ENCODE measurements around the gene GALK1. TPM values are rescaled to one million over a fixed set of nuclear protein-coding genes. Genes with fewer than 3 reads are reported as not detected.

Gene GALK1
- total and polyA plus RNA-seq, 2 of the 13 experiments (the other 11 are each of a cell fraction or from before 2014, with no cell fraction given): 59.9 to 93.6 TPM

DNA sequence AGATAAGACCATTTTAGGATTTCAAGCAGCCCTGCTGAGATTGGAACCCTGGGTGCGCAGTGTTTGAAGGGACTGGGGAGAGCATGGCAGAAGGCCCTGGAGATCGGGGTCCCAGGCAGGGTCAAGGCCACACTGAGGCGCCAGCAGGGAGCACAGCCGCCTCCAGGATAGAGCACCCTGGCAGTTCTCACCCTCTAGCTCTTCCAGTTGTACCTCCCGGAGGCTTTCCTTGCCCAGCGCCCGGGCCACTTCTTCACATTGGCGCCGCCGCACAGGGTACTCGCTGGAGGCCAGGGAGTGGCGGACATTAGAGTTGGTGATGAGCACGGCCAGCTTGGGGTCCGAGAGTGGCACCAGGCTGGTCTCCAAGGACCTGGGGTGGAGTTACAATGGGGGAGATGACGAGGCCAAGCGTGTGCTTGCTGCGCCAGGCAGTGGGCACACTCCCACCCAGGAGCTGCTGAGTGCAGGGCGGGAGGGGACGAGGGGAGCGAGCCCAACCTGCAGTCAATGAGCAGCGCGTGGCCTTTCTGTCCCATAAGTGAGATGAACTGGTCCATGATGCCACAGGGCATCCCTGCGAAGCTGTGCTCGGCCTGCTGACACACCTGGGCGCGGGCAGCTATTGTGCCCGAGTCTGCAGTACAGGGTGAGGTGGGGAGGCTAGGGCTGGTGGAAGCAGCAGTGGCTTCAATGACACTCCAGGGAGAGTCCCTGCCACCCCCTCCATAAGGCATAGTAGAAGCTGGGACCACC, 2.3 kb downstream of the GALK1 start:
- ATAC-seq: no peak
- no peak for FAIRE-seq
- H3K4me1 ChIP-seq (ENCODE audit: insufficient read depth, low read length): peaks cover 56% of the 10 kb centered on the region
- intact Hi-C loops (cut with micrococcal nuclease; ENCODE audit: unreplicated experiment): no loop called here
- no peak for DNase-seq (ENCODE audit: low spot score)
- no peaks in the 10 kb centered on the region for H4K20me1 ChIP-seq (ENCODE audit: insufficient read depth, low read length)
- in situ Hi-C loops (cut with HindIII; ENCODE audit: extremely low pct_ligation_motif_present, low pct_unique_long_range_greater_than_20kb): no loop called here
- no peaks in the 10 kb centered on the region for H3K27me3 ChIP-seq (ENCODE audit: control insufficient read depth in 1 of 2, insufficient read depth in 2 of 2, low read length in 2 of 2)
- H3K79me2 ChIP-seq (ENCODE audit: insufficient read depth, low read length): no peaks in the 10 kb centered on the region
- no peak overlapping the region for H2AFZ ChIP-seq (ENCODE audit: low read length)
- no peak overlapping the region for H3K4me3 ChIP-seq (replicated peaks in 1 of 3; ENCODE audit: insufficient read depth in 1 of 3, low read depth in 2 of 3, low read length in 3 of 3)
- BruUV-seq (replicated peaks): no TSS peak
- POLR2A ChIA-PET: interaction anchor here (1.1 to 8.2 kb wide), 5 partner anchors 8 to 93 kb away, joined by 3 to 390 read pairs (median 28); partner anchors contain the start of gene WBP2
- H3K9me3 ChIP-seq (ENCODE audit: low read length): no peaks in the 10 kb centered on the region
- peak overlapping the region; percentile 16 for H3K27ac ChIP-seq (ENCODE audit: extremely low read length, insufficient read depth, low read length)
- 0 out of 2 replicates have a peak overlapping the region, but pooled peaks have one; percentile 94 for H3K4me2 ChIP-seq (ENCODE audit: low read depth, low read length)
- no peaks in the 10 kb centered on the region for H3K36me3 ChIP-seq (replicated peaks in 1 of 2; ENCODE audit: control insufficient read depth in 1 of 2, insufficient read depth in 2 of 2, low read length in 2 of 2)
- H3K9ac ChIP-seq (ENCODE audit: insufficient read depth, low read depth, low read length): no peak overlapping the region
- 93% methylated on average over 27 of the region's 27 CpGs for WGBS (ENCODE audit: low lambda C conversion rate)
- CTCF ChIA-PET (ENCODE audit: low intra/inter-chr PET ratio, low total read pairs): no interaction called here
- TF ChIP-seq ZNF446 (CRISPR knock-in tag; IDR thresholded peaks at IDR 0.05) (0 out of 2 replicates have a peak, but pooled peaks have one; percentile 29), NR2F6 (IDR thresholded peaks at IDR 0.05) (peak; percentile 51; the same call in 1 of the 2 replicates), NR2F6 (CRISPR knock-in tag; IDR thresholded peaks at IDR 0.05) (0 out of 2 replicates have a peak, but pooled peaks have one; percentile 17), ZNF160 (CRISPR knock-in tag; IDR thresholded peaks at IDR 0.05) (no peak), RBFOX2 (IDR thresholded peaks at IDR 0.05; ENCODE audit: low read depth, low read length) (peak; percentile 10; the same call in 1 of the 2 replicates), HIC2 (CRISPR knock-in tag; IDR thresholded peaks at IDR 0.05; ENCODE audit: low read depth) (peak; percentile 54; the same call in 1 of the 2 replicates), AGO2 (optimal IDR thresholded peaks at IDR 0.05; ENCODE audit: low read depth, low read length) (peak; percentile 60), ZNF772 (CRISPR knock-in tag; IDR thresholded peaks at IDR 0.05) (no peak), HNRNPL (IDR thresholded peaks at IDR 0.05; ENCODE audit: low read depth, low read length) (0 out of 2 replicates have a peak, but pooled peaks have one; percentile 55), TGIF2 (CRISPR knock-in tag; IDR thresholded peaks at IDR 0.05) (no peak), AHDC1 (CRISPR knock-in tag; IDR thresholded peaks at IDR 0.05; ENCODE audit: borderline replicate concordance) (no peak), ZBTB20 (CRISPR knock-in tag; IDR thresholded peaks at IDR 0.05; ENCODE audit: borderline replicate concordance, low read depth) (no peak), ZMAT5 (CRISPR knock-in tag; IDR thresholded peaks at IDR 0.05; ENCODE audit: borderline replicate concordance, low read depth) (no peak)
- TF ChIP-seq, protein P1, sequence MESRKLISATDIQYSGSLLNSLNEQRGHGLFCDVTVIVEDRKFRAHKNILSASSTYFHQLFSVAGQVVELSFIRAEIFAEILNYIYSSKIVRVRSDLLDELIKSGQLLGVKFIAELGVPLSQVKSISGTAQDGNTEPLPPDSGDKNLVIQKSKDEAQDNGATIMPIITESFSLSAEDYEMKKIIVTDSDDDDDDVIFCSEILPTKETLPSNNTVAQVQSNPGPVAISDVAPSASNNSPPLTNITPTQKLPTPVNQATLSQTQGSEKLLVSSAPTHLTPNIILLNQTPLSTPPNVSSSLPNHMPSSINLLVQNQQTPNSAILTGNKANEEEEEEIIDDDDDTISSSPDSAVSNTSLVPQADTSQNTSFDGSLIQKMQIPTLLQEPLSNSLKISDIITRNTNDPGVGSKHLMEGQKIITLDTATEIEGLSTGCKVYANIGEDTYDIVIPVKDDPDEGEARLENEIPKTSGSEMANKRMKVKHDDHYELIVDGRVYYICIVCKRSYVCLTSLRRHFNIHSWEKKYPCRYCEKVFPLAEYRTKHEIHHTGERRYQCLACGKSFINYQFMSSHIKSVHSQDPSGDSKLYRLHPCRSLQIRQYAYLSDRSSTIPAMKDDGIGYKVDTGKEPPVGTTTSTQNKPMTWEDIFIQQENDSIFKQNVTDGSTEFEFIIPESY (CRISPR knock-in tag; IDR thresholded peaks at IDR 0.05): peak; percentile 83

Data from HepG2 (cell line).